IMR-90 (cell line): ENCODE measurements around the gene RNF213. TPM values are rescaled to one million over a fixed set of nuclear protein-coding genes. Genes with fewer than 3 reads are reported as not detected.
A peak's percentile ranks its signal among the peaks of the same experiment; 100 is the strongest.

Experiments used
- ATAC-seq: fragments of 200-7000 bp; cut with Tn5 transposase; 2 replicates; pipeline ENCODE4 v1.9.1; 2020; ENCODE audit warnings: low read depth, mild to moderate bottlenecking, moderate library complexity
- BruUV-seq: library from RNA; stranded (reverse); fragments of 400-500 nt; replicated peaks from 2 replicates; lab custom pipeline; 2021; lab: Mats Ljungman, UMichigan
- CTCF ChIA-PET: fragments of 300-600 bp; formaldehyde crosslinking; extraction: SDS; loops from one replicate; lab custom pipeline; 2021; ENCODE audit warnings: antibody characterized with exemption; lab: Yijun Ruan, JAX
- POLR2A ChIA-PET: fragments of 300-600 bp; sonication (Branson Sonifier 250); formaldehyde crosslinking; loops from one replicate; lab custom pipeline; 2022; ENCODE audit warnings: antibody characterized with exemption; ENCODE audit not compliant: unreplicated experiment; lab: Charles Lee
- DNase-seq: peaks from one replicate; pipeline ENCODE4 v3.0.0; 2013
- H2AFZ ChIP-seq: replicated peaks from 2 replicates; pipeline ENCODE3; 2013; ENCODE audit warnings: low read length, mild to moderate bottlenecking; ENCODE audit not compliant: poor library complexity
- H2AK5ac ChIP-seq: 2 replicates; pipeline ENCODE4 v1.6.1; 2013; ENCODE audit warnings: low read depth, low read length, inconsistent platforms
- H2AK9ac ChIP-seq: replicated peaks from 2 replicates; pipeline ENCODE3; 2013; ENCODE audit warnings: mild to moderate bottlenecking, low read depth, low read length, moderate library complexity; ENCODE audit not compliant: poor library complexity
- H2BK120ac ChIP-seq: 2 replicates; pipeline ENCODE4 v1.6.1; 2013; ENCODE audit warnings: low read depth, low read length, inconsistent platforms
- H2BK15ac ChIP-seq: 3 replicates; pipeline ENCODE4 v1.6.1; 2013; ENCODE audit warnings: low read depth, low read length, inconsistent platforms
- H2BK20ac ChIP-seq: 2 replicates; pipeline ENCODE4 v1.6.1; 2013; ENCODE audit warnings: low read depth, mild to moderate bottlenecking, inconsistent platforms, low read length, moderate library complexity
- H2BK5ac ChIP-seq: 2 replicates; pipeline ENCODE4 v1.6.1; 2013; ENCODE audit warnings: mild to moderate bottlenecking, low read depth, low read length, inconsistent platforms; ENCODE audit not compliant: poor library complexity, severe bottlenecking
- H3K14ac ChIP-seq: replicated peaks from 2 replicates; pipeline ENCODE4 v1.6.1; 2013; ENCODE audit warnings: low read depth, low read length, inconsistent platforms
- H3K18ac ChIP-seq: 2 replicates; pipeline ENCODE4 v1.6.1; 2013; ENCODE audit warnings: low read depth, low read length, control low read depth
- H3K23ac ChIP-seq: 2 replicates; pipeline ENCODE4 v1.6.1; 2013; ENCODE audit warnings: low read depth, low read length, inconsistent platforms
- H3K27ac ChIP-seq: 2 replicates; pipeline ENCODE4 v1.5.1; 2013; ENCODE audit warnings: mild to moderate bottlenecking, control low read depth, low read length; ENCODE audit not compliant: insufficient read depth
- H3K27me3 ChIP-seq: 2 replicates; pipeline ENCODE4 v1.6.1; 2013; ENCODE audit warnings: low read length; ENCODE audit not compliant: control insufficient read depth, insufficient read depth
- H3K36me3 ChIP-seq: 2 replicates; pipeline ENCODE4 v1.6.1; 2013; ENCODE audit warnings: low read length, mixed read lengths; ENCODE audit not compliant: control insufficient read depth, insufficient read depth
- H3K4ac ChIP-seq: 2 replicates; pipeline ENCODE4 v1.6.1; 2013; ENCODE audit warnings: low read depth, low read length, inconsistent platforms
- H3K4me1 ChIP-seq: 2 replicates; pipeline ENCODE4 v1.6.1; 2013; ENCODE audit warnings: low read length, mixed read lengths; ENCODE audit not compliant: control insufficient read depth, insufficient read depth
- H3K4me2 ChIP-seq: 2 replicates; pipeline ENCODE4 v1.6.1; 2013; ENCODE audit warnings: low read depth, mild to moderate bottlenecking, control low read depth, low read length, moderate library complexity
- H3K4me3 ChIP-seq: 2 replicates; pipeline ENCODE4 v1.5.1; 2013; ENCODE audit warnings: low read depth, mild to moderate bottlenecking, control low read depth, low read length, moderate library complexity; ENCODE audit not compliant: insufficient read depth
- H3K56ac ChIP-seq: 2 replicates; pipeline ENCODE4 v1.6.1; 2013; ENCODE audit warnings: low read length, inconsistent platforms; ENCODE audit not compliant: insufficient read depth; ENCODE audit errors: extremely low read depth
- H3K79me1 ChIP-seq, 2 experiments: 2 replicates each; pipeline ENCODE4 v1.6.1; 2013; ENCODE audit warnings: low read length in 2 of 2, inconsistent platforms in 1 of 2, low read depth in 1 of 2
- H3K9ac ChIP-seq: 2 replicates; pipeline ENCODE4 v1.6.1; 2013; ENCODE audit warnings: low read depth, low read length, control low read depth
- H3K9me1 ChIP-seq: 2 replicates; pipeline ENCODE4 v1.6.1; 2013; ENCODE audit warnings: low read length, inconsistent platforms; ENCODE audit not compliant: insufficient read depth
- H3K9me3 ChIP-seq: 2 replicates; pipeline ENCODE4 v1.6.1; 2013; ENCODE audit warnings: low read length; ENCODE audit not compliant: control insufficient read depth, insufficient read depth
- H4K20me1 ChIP-seq: 2 replicates; pipeline ENCODE4 v1.6.1; 2013; ENCODE audit warnings: low read length, inconsistent platforms; ENCODE audit not compliant: insufficient read depth
- H4K5ac ChIP-seq: 2 replicates; pipeline ENCODE4 v1.6.1; 2013; ENCODE audit warnings: mild to moderate bottlenecking, low read depth, low read length, control low read depth
- H4K8ac ChIP-seq, 2 experiments: 2 replicates each; pipeline ENCODE4 v1.6.1; 2013; ENCODE audit warnings: low read depth in 2 of 2, low read length in 2 of 2, control low read depth in 1 of 2, inconsistent platforms in 1 of 2
- H4K91ac ChIP-seq: 2 replicates; pipeline ENCODE4 v1.6.1; 2013; ENCODE audit warnings: low read depth, low read length, inconsistent platforms; ENCODE audit not compliant: insufficient read depth
- CTCF ChIP-seq: conservative IDR thresholded peaks from 2 replicates; pipeline ENCODE4 v1.5.1; 2012; ENCODE audit warnings: mild to moderate bottlenecking, low read depth, low read length, improper control_type of control experiment
- FOS ChIP-seq: fragments of 150-350 bp; IDR thresholded peaks from 2 replicates; pipeline ENCODE4 v1.6.1; 2016; ENCODE audit warnings: low read depth, low read length
- MAZ ChIP-seq: IDR thresholded peaks from 2 replicates; pipeline ENCODE4 v1.6.1; 2012; ENCODE audit warnings: low read depth, mild to moderate bottlenecking, low read length, improper control_type of control experiment, moderate library complexity, borderline replicate concordance
- MXI1 ChIP-seq: IDR thresholded peaks from 2 replicates; pipeline ENCODE4 v1.6.1; 2012; ENCODE audit warnings: low read depth, mild to moderate bottlenecking, low read length, moderate library complexity, borderline replicate concordance
- RFX5 ChIP-seq: IDR thresholded peaks from 2 replicates; pipeline ENCODE4 v1.8.0; 2012; ENCODE audit warnings: low read depth, mild to moderate bottlenecking, low read length, moderate library complexity
- SMC3 ChIP-seq: fragments of 150-350 bp; IDR thresholded peaks from 2 replicates; pipeline ENCODE4 v1.6.1; 2016; ENCODE audit warnings: low read depth, mild to moderate bottlenecking, antibody characterized with exemption, low read length, moderate library complexity
- WGBS, 2 experiments: methylation state at CpG; one replicate each; pipeline versions ENCODE4 v1.1.5 to v1.1.7; 2013; ENCODE audit warnings: missing lambda C conversion rate in 2 of 2; ENCODE audit not compliant: insufficient read length in 1 of 2; ENCODE audit errors: extremely low coverage in 2 of 2; 5-methylcytosine and 5-hydroxymethylcytosine counted together
- dilution Hi-C: fragments of 300-500 bp; cut with HindIII; formaldehyde crosslinking; loops from one replicate; pipeline ENCODE4 v1.14.3; 2018; ENCODE audit warnings: low sequenced_read_pairs; ENCODE audit not compliant: unreplicated experiment
- in situ Hi-C: fragments of 300-500 bp; cut with MboI; formaldehyde crosslinking; loops from 3 replicates; pipeline ENCODE4 v1.14.3; 2019; ENCODE audit warnings: low sequenced_read_pairs, inconsistent platforms, mixed read lengths
- intact Hi-C: fragments of 100-400 bp; cut with micrococcal nuclease; formaldehyde crosslinking; loops from 2 replicates; pipeline ENCODE4 v1.10.0; 2022
- polyA plus RNA-seq, 3 experiments: library from polyadenylated mRNA; depleted of rRNA; stranded (reverse); fragments of >200 nt; gene quantifications; 2 replicates each; pipeline ENCODE4 v1.2.3, GENCODE V29; 2012; ENCODE audit warnings: low replicate concordance in 1 of 3
- total RNA-seq: library from RNA; depleted of rRNA; stranded (reverse); fragments of >200 nt; gene quantifications from 2 replicates; pipeline ENCODE4 v1.2.3, GENCODE V29; 2012

Gene RNF213
- total and polyA plus RNA-seq, 2 of the 4 experiments (the other 2 are of a cell fraction): 23.4 to 36.0 TPM

GRCh38 chr17:80349751-80350150 lies 89.1 kb downstream of the RNF213 start:
- dilution Hi-C loops (no loop called here), intact Hi-C loops (no loop called here), in situ Hi-C loops (no loop called here)
- Histone ChIP-seq H3K4me1 (no peaks in the 10 kb centered on the region), H2AK9ac (peak overlapping the region; percentile 71), H3K79me1 (peaks cover 8 to 16% of the 10 kb centered on the region in 2 experiments; a peak in 3 of 4 replicates), H3K9me1 (peaks cover 19% of the 10 kb centered on the region), H3K36me3 (peaks cover 92% of the 10 kb centered on the region), H3K56ac (no peak overlapping the region), H2BK15ac (no peak overlapping the region), H4K91ac (no peak overlapping the region), H3K9me3 (no peaks in the 10 kb centered on the region), H2BK20ac (no peak overlapping the region), H3K27ac (no peak overlapping the region), H3K9ac (no peak overlapping the region), H4K5ac (no peak overlapping the region), H2AK5ac (no peak overlapping the region), H3K4me3 (no peak overlapping the region), H3K23ac (no peak overlapping the region), H2BK120ac (no peak overlapping the region), H3K27me3 (no peaks in the 10 kb centered on the region), H2BK5ac (no peak overlapping the region), H3K18ac (no peak overlapping the region), H3K4ac (no peak overlapping the region), H2AFZ (no peak overlapping the region), H3K4me2 (no peak overlapping the region), H4K20me1 (no peaks in the 10 kb centered on the region; the same call in none of the 2 replicates), H3K14ac (no peak overlapping the region), H4K8ac (no peak overlapping the region)
- 93% methylated on average over 13 of the region's 18 CpGs; no CpG with 5 or more reads in 1 of the 2 experiments for WGBS, 2 experiments
- ChIA-PET CTCF (no interaction called here), POLR2A (no interaction called here)
- no peak for DNase-seq
- no peak for ATAC-seq
- no TSS peak for BruUV-seq
- TF ChIP-seq SMC3 (no peak), MAZ (no peak), CTCF (no peak), MXI1 (no peak), RFX5 (no peak), FOS (no peak)
